HuH-7 (cell line): Measurements from ENCODE around the gene MSANTD7.
"Not testable (repeated sequence)": the region's sequence is repeated elsewhere in the genome, so short reads cannot be mapped to it uniquely, and the experiment has no call there.

Source experiments
- DNase-seq: peaks from one replicate; pipeline ENCODE4 v3.0.0; 2011; ENCODE audit warnings: low spot score

Gene MSANTD7, protein sequence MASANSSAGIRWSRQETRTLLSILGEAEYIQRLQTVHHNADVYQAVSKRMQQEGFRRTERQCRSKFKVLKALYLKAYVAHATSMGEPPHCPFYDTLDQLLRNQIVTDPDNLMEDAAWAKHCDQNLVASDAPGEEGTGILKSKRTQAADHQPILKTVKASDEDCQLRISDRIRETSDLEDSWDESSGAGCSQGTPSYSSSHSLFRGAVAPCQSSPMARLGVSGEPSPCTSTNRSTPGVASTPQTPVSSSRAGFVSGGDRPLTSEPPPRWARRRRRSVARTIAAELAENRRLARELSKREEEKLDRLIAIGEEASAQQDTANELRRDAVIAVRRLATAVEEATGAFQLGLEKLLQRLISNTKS

DNA sequence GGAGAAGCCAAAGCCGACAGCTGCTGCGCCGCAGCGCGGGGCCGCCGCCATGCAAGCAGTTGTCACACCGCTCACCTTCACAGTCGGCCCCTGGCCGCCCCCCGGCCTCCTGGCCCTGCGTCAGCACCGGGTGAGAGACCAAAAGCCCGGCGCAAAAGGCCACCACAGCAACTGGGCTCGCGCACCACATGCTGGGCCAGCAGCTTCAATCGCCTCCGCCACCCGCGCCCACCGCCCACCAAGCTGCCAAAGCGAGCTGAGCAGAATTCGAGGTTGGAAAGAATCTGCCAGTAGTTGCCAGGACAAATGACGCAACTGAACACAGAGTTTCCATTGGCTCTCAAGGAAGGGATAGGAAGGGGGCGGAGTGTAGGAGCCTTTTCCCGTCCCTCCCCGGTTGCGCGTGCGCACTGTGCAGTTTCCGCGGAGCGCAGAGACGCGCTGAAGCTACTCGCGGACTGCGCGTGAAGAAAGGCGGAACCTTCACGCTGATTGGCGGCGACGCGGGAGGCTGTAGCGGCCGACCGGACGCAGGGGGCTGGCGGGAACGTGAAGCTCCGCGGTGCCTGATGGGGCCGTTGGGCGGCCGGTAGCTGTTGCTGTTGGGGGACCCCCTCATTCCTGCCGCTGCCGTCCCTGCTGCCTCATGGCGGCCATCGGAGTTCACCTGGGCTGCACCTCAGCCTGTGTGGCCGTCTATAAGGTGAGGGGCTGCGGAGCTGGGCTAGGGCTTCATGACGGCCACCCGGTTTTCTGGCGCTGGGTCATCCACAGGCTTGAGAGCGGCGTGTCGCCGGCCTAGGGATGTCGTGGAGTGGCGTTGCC, at the start of gene MSANTD7, which contains the start of the genes CDNF and HSPA14:
TSS of gene MSANTD7 (plus strand) at position 550 of the 825 bp plus-strand sequence. CDS start 3,979 bp downstream, outside the sequence.
TSS of gene CDNF (minus strand) at position 281 of the 825 bp plus-strand sequence. CDS start at position 190, 91 bp downstream.
TSS of gene HSPA14 (plus strand) at position 550 of the 825 bp plus-strand sequence. CDS start at position 647, 97 bp downstream.
- peak; percentile 98 for DNase-seq

DNA sequence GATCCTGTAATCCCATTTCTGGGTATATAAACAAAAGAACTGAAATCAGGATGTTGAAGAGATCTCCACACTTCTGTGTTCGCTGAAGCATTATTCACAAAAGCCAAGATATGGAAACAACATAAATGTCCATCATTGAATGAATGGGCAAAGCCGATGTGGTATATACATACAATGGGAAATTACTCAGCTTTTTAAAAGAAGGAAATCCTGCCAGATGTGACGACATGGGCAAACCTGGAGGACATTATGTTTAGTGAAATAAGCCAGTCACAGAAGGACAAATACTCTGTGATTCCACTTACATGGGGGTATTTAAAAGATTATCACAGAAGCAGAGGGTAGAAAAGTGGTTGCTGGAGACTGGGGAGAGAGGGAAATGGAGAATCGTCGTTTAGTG, 39.5 kb upstream of the MSANTD7 start:
- DNase-seq: no peak

DNA sequence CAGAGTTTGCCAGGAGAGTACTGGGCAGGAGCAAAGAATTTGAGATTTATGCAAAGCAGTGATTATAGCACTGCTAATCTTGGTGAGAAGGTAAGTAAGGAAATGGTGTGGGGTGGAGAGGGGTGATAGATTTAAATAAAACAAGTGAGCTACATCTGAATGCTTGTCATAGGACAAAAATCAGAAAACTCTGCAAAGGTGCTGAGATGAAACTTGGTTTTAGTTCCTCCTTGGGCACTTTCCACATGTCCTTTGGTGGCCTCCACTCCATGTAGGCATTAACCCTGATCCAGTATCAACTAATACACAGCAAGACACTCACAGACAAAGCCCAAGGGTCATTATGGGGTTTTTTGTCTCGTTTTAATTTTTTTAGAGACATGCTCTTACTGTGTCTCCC, 37.7 kb upstream of the MSANTD7 start:
- DNase-seq: no peak

DNA sequence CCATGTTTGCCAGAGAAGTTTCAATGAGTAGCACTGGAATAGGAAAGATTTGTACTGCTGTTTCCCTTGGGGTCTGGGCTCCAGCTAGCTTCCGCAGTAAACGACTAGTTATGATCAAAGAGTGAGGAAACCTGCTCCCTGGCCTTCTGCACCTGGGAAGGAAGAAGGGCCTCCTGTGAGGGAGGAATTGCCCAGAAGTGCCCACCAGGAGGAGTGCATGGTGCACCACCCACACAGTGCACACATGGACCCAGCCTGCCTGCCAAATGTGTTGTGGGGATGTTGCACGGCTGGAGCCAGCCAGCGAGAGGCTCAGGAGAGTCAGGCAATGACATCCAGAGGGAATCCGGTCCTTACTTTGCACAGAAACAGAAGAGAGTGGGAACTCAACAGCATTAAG, 36.4 kb upstream of the MSANTD7 start:
- no peak for DNase-seq

DNA sequence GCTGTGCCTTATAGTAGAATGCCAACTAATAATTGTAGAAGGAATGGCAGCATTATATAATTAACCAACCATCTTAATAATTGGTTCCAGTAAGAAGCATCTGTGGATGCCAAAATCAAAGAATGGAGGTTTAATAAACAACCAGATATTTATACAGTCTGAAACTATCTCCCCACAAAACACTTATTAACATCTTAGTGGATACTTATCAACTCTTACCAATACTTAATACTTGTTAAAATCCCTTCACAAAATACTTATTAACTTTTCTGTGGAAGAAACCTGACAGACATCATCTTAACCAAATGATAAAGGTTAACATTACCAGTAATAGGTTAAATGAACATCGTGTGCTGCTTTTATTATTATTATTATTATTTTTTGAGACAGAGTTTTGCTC, 34.3 kb upstream of the MSANTD7 start:
- DNase-seq: no peak

DNA sequence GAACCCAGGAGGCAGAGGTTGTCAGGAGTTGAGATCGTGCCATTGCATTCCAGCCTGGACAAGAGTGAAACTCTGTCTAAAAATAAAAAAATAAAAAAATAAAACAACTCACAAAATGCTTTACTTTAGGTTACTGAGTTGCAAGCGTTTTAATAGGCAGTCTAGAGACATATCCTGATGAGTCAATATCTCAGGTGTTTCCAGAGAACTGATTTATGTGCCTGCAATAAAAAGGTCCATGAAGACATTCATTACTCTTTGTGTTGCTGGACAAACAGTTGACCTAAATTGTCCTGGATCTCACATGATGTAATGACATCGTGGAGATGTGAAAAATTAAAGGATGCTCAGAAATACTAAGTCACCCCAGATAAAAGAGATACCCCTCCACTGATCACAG, 31.8 kb upstream of the MSANTD7 start:
- DNase-seq: no peak

DNA sequence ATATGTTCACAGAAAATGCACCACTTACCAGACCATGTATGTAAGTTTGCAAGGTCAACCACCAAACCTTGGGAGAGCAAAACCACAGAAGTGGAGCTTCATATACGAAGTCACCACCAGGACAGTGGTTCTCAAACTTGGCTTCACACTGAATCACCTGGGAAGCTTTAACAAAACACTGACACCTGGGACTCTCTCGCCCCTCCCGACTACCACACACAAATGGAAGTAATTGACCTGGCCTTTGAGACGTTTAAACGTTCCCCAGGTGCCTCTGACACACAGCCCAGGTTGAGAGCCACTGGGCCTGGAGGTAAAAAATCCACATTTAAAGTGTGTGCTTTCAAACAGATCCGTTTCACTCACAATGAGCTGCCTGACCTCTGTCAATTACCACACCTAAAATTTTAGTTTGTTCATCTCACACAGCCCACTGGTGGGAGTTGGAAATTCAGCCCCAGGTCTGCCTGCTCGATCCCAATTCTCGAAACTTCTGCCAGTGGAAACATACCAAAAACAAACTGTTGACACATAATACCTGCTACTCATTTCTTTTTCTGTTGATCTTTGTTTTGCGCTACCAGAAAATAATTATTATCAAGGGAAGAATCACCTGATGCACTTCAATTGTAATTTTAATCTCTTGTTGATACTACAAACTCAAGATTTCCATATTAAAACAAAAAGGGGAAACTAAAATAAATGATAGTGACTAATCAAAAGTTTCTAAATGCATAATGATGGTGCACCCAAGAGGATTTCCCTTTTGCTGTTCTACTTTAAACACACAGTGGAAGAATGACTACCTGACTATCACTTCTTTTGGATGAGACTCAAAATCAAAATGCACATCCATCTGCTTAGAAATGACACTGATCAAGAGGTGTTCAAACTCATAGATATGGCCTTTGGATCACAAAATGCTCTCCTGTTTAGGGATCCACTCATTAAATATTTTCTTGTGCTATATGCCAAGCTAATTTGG, 26.8 kb upstream of the MSANTD7 start:
- DNase-seq: no peak

DNA sequence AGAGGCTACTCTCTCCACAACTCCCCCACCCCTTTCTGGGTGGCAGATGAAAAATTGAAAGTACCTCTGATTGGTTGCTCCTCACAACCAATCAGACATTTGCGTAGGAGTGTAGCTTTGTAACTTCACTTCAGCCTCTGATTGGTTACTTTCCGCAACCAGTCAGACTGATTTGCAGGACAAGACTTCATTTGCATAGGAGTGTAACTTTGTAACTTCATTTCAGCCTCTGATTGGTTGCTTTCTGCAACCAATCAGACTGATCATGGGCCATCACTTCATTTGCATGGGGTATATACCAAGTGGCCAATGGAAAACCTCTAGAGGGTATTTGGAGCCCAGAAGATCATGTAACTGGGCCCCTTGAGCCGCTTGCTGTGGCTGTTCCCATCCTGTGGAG, 25.8 kb upstream of the MSANTD7 start:
- DNase-seq: no peak

DNA sequence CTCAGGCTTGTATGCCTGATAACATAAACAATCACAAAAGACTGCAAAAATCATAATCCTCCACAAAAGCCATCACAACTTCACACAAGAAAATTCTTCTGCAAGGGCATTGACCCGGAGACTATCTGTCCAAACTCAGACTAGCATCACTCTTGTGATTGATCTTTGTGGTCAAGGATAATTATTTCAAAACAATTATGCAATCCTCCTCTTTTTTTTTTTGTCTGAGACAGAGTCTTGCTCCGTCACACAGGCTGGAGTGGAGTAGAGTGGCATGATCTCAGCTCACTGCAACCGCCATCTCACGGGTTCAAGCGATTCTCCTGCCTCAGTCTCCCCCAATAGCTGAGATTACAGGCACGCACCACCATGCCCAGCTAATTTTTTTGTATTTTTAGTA, 22.4 kb upstream of the MSANTD7 start:
- no peak for DNase-seq

DNA sequence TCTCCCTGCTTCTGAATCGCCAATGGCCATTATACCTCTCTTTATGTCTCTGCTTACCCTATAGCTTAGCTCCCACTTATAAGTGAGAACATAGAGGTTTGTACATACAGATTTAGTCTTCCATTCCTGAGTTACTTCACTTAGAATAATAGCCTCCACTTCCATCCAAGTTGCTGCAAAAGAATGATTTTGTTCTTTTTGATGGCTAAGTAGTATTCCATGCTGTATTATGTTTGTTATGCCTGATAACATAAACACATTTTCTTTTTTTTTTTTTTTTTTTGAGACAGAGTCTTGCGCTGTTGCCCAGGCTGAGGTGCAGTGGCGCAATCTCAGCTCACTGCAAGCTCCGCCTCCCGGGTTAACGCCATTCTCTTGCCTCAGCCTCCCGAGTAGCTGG, 21.4 kb upstream of the MSANTD7 start:
- DNase-seq: not testable (repeated sequence)

DNA sequence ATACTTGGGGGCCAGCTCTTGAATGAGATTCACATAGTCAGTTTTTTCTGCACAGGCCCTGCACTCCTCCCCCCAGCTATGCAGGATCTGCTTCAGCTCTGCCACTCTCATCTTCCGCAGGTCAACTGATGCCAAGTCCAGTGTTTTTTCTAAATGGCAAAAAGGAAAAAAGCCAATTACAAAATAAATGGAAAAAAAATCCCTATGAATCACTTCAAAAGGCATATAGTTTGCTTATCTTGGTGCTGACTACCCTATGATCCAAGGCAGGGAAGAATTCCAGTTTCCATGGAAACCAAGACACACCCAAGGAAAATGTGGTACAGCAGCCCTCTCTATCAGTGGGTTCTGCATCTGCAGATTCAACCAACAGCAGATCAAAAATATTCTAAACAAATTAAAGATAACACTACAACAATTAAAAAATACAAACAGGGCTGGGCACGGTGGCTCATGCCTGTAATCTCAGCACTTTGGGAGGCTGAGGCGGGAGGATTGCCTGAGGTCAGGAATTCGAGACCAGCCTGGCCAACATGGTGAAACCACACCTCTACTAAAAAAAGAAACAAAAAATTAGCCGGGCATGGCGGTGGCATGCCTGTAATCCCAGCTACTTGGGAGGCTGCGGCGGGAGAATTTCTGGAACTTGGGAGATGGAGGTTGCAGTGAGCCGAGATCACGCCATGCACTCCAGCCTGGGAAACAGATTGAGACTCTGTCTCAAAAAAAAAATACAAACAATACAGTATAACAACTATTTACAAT, 17.9 kb upstream of the MSANTD7 start:
- DNase-seq: no peak

DNA sequence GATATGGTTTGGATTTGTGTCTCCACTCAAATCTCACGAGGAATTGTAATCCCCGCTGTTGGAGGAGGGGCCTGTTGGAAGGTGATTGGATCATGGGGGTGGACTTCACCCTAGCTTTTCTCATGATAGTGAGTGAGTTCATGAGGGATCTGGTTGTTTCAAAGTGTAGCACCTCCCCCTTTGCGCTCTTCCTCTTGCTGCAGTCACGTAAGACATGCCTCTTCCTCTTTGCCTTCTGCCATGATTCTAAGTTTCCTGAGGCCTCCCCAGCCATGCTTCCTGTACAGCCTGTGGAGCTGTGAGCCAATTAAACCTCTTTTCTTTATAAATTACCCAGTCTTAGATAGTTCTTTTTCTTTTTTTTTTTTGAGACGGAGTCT, 17.3 kb upstream of the MSANTD7 start:
- DNase-seq: no peak

DNA sequence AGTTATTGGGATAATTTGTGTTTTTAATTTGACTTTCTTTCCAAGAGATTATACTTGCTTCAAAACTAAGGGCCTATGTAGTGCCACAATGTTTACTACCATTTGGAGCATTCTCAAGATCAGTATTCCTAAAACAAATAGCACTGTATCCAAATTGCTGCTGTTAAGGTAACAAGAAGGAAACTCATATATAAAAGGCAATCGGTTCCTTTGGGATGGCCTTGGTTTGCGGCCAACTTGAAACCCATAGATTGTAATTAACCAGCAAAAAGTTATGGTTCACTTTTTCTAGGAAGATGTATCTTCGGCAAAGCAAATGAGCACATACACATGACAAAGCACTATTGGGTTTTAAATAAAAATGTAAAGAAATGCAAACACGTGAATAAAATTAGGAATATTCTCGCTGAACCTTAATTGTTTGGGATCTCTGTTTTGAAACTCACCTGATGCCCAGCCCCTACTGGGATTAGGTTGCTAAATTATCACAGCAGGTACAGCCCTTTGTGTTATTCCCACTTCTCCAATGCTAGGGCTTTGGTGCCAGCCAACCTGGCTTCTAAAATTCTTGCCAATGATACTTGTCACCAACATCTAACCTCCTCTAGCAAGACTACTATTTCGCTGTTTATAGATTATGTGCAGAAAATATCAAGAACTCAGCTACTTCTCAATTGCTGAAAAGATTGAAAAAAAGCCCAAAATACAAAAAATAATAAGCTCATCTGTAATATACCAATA, 16.3 kb upstream of the MSANTD7 start:
- DNase-seq: no peak

DNA sequence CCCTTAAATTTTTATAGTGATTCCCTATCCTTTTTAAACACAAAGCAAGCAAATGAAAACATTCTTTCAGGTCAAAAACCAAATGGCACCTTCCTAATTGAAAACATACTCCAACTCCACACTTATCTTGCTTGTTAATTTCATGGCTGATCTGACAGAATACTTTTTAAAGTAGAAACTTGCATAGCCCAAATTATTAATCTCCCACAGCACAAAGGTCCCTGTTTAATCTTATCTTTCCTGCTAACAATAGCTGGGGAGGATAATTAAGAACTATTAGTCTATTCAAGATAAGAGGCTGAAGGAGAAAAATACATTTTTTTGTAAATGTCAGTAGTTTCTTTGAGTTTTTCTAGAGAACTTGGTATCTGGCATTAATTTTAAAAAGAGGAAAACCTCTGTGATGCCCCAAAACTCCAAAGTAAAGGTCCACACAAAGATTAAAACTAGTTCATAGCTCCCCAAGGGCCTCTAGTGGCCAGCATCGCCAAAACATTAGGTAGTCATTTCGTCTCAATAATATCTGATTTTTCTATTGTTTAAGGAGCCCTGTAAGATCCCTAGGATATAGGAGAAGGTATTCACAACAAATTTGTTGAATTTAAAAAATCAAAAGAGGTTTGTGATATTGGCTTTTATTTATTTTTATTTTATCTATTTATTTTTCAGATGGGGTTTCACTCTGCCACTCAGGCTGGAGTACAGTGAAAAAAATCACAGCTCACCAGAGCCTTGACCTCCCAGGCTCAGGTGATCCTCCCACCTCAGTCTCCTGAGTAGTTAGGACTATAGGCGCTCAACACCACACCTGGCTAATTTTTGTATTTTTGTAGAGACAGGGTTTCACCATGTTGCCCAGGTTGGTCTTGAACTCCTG, 15.0 kb upstream of the MSANTD7 start:
- peak; percentile 40 for DNase-seq

DNA sequence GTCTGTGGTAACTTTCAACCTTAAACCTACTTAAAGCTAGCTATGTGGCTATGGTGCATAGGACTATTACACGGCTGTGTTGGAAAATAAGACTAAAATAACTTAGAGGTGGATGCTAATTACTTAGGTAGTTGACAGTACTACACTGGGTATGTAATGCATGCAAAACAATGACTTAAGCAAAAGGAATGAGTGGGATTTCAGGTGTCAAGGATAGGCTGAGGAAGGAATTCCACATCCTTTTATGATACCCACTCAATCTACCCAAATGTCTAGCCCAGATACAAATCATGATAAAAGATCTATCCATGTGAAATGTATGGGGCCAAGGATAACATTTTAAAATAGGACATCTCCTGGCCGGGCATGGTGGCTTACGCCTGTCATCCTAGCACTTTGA, 14.1 kb upstream of the MSANTD7 start:
- no peak for DNase-seq

DNA sequence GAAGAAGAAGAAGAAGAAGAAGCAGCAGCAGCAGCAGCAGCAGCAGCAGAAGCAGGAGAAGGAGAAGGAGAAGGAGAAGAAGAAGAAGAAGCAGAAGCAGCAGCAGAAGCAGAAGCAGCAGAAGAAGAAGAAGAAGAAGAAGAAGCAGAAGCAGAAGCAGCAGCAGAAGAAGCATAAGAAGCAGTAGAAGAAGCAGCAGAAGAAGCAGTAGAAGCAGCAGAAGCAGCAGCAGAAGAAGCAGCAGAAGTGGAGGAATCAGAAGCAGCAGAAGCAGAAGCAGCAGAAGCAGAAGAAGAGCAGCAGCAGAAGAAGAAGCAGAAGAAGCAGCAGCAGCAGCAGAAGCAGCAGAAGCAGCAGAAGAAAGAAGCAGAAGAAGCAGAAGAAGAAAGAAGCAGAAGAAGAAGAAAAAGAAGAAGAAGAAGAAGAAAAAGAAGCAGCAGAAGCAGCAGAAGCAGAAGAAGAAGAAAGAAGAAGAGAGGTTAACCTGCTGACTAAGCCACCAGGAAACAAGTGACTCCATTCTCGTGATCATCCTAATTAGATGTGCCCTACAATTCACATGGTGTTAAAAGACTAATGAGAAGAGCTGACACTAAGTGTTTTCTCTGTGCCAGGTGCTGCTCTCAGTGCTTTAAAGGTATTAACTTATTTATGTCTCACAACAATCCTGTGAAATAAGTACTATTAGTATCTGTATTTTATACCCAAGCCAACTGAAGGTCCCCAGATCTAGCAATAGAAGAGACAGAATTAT, 11.9 kb upstream of the MSANTD7 start:
- DNase-seq: no peak

DNA sequence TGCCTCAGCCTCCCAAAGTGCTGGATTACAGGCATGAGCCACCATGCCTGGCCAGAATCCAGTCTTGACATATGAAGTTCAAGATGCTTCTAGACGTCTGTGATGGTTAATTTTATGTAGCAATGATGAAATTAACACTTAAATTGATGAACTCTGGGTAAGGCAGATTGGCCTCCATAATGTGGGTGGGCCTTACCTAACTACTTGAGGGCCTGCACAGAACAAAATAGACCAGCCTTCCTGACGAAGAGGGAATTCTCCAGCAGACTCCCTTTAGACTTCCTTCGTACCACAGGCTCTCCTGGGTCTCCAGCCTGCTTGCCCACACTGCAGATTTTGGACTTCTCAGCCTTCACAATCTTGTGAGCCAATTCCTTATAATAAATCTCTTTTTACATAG, 5.0 kb upstream of the MSANTD7 start:
- no peak for DNase-seq

DNA sequence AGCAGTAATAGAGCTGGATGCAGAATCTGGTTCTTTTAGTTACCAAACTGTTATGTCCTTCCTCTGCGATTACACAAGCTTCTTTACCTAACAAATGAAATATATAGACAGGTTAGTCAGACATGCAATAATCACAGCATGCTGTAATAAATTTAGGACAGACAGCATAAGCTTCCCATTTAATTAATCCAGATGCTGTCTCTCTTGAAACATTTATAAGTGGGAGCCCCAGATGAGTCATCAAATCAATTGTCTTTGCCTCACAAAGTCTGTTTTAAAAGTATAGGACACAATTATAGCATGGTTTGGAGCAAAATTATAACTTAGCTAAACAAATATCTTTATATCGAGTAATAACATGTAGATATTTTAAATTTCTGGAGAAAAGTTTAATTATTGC, 1.9 kb upstream of the MSANTD7 start:
- no peak for DNase-seq
